ELF-1 (cell line): ENCODE results near the gene FBN2.

ENCODE experiments used
- DNase-seq: peaks from one replicate; pipeline ENCODE4 v3.0.0-alpha.2; 2016; ENCODE audit warnings: low read depth, low spot score

Gene FBN2

GRCh38 chr5:128212191-128212806 is 325.7 kb downstream of the FBN2 start:
- no peak for DNase-seq

- no peak for DNase-seq
Measured at GRCh38 chr5:128208436-128208835, 329.6 kb downstream of the FBN2 start.
